ENCODE results near the gene FTMT. TPM values are rescaled to one million over a fixed set of nuclear protein-coding genes. Genes with fewer than 3 reads are reported as not detected.
"Not testable (repeated sequence)": the region's sequence is repeated elsewhere in the genome, so short reads cannot be mapped to it uniquely, and the experiment has no call there.

The FTMT gene
- total RNA-seq (2014; rRNA removed; shearing (Covaris generic)), result not detected in 2 replicates

DNA sequence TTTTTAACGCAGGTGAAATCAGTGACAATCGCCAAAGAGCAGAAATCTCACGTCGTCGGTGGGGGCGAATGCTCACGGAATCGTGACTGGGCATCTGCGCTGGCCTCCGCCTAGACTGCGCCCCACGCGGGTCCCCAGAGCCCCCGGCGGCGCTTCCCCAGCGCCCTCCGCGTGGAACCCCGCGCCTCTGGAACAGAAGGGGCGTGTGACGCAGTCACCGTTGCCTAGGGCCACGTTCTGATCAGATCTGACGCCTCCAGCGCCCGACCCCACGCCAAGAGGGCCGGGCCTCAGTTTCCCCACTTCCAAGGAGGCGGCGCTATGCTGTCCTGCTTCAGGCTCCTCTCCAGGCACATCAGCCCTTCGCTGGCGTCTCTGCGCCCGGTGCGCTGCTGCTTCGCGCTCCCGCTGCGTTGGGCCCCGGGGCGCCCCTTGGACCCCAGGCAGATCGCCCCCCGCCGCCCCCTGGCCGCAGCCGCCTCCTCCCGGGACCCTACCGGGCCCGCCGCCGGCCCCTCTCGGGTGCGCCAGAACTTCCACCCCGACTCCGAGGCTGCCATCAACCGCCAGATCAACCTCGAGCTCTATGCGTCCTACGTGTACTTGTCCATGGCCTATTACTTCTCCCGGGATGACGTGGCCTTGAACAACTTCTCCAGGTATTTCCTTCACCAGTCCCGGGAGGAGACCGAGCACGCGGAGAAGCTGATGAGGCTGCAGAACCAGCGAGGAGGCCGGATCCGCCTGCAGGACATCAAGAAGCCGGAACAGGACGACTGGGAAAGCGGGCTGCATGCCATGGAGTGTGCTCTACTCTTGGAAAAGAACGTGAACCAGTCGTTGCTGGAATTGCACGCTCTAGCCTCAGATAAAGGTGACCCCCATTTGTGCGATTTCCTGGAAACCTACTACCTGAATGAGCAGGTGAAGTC is at the start of gene FTMT:
FTMT (plus strand) TSS at position 240 of the 932 bp plus-strand sequence; CDS start at position 322, 82 bp downstream.
- H3K27me3 ChIP-seq, result peaks cover 10% of the 10 kb centered on the region
- no peak within 1 kb of the TSS for H3K27ac ChIP-seq
- H3K4me3 ChIP-seq, result no peak within 1 kb of the TSS
- no peak for DNase-seq
- H3K9me3 ChIP-seq (replicated peaks), result 0 out of 2 replicates have a peak, but pooled peaks cover 2% of the 10 kb centered on the region
- H3K4me1 ChIP-seq, result no peaks in the 10 kb centered on the region
- no peaks in the 10 kb centered on the region for H3K36me3 ChIP-seq

DNA sequence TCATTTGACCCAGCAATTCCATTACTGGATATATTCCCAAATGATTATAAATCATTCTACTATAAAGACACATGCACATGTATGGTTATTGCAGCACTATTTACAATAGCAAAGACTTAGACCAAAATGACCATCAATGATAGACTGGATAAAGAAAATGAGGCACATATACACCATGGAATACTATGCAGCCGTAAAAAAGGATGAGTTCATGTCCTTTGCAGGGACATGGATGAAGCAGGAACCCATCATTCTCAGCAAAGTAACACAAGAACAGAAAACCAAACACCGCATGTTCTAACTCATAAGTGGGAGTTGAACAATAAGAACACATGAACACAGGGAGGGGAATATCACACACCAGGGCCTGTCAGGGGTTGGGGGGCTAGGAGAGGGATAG is 46.4 kb upstream of the FTMT start:
- not testable (repeated sequence) for H3K4me3 ChIP-seq; DNase-seq; H3K27ac ChIP-seq; H3K27me3 ChIP-seq; H3K4me1 ChIP-seq; H3K36me3 ChIP-seq; H3K9me3 ChIP-seq (replicated peaks)

DNA sequence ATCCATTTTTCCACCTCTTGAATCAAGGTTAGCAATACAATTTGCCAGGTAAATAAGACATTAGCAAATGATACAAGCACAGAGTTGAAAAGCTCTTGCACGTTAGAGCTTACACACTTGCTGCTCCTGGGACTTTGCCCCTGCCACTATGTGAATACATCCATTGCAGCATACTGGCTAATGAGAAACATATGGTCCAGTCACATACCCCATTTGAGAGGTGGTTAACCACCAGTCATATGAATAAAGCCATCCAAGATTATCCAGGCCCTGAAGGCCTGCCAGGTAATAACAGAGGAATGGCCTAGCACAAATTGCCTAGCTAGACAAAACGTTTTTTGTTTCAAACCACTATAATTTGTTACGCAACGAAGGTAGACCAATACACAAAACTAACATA is 45.8 kb upstream of the FTMT start:
- DNase-seq, result no peak
- H3K9me3 ChIP-seq (replicated peaks), result no peaks in the 10 kb centered on the region
- no peaks in the 10 kb centered on the region for H3K4me1 ChIP-seq
- no peaks in the 10 kb centered on the region for H3K27me3 ChIP-seq
- H3K36me3 ChIP-seq, result no peaks in the 10 kb centered on the region
- no peak overlapping the region for H3K27ac ChIP-seq
- no peak overlapping the region for H3K4me3 ChIP-seq

DNA sequence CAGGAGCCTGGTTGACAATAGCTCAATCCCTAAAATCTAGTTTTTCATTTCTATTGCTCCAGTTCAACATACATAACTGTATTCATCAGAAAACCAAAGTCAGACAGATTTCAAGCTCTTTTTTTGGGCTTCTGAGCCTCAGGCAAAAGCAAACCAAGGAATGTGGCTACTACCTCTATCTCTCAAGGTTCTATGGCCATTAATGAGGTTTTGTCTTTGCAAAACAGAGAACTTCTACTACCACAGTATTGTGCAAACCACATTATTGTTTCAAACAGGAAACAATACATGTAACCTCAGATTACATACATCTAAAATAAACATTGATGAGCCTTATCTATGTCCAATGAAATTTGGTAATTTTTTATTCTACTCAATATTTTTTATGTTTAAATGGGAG is 35.5 kb upstream of the FTMT start:
- Histone ChIP-seq H3K27ac (no peak overlapping the region), H3K9me3 (replicated peaks) (no peaks in the 10 kb centered on the region), H3K27me3 (peaks cover 6% of the 10 kb centered on the region; the same call in 1 of the 2 replicates), H3K36me3 (no peaks in the 10 kb centered on the region), H3K4me3 (no peak overlapping the region), H3K4me1 (no peaks in the 10 kb centered on the region)
- DNase-seq, result no peak

DNA sequence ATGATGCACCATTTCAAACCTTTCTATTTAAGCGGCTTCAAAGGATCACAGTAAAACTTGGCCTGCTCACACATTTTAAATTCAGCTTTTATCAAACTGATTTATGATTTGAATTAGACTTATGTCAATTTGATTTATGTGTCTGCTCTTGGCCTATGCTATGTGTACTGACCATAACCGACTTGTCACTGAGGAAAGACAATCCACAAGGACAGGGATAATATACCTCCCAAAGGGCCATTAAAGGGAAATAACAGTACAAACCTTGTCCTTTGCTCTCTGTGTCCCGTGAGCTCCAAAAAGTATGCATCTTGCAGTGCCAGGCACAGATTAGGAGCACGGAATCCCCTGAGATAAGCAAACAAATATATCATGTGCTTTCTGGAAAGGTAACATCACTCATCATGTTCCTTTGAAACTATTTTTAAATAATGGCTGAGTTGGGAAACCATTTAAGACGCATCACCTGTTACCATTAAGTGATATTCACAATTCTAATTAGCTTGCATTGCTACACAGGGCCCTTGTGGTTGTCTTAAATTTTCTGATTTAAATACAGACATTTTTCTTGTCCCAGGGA is 31.9 kb upstream of the FTMT start:
- H3K27me3 ChIP-seq, result peaks cover 6% of the 10 kb centered on the region; the same call in 1 of the 2 replicates
- no peaks in the 10 kb centered on the region for H3K36me3 ChIP-seq
- no peak for DNase-seq
- no peaks in the 10 kb centered on the region for H3K9me3 ChIP-seq (replicated peaks)
- H3K4me3 ChIP-seq, result no peak overlapping the region
- H3K27ac ChIP-seq, result no peak overlapping the region
- H3K4me1 ChIP-seq, result no peaks in the 10 kb centered on the region

DNA sequence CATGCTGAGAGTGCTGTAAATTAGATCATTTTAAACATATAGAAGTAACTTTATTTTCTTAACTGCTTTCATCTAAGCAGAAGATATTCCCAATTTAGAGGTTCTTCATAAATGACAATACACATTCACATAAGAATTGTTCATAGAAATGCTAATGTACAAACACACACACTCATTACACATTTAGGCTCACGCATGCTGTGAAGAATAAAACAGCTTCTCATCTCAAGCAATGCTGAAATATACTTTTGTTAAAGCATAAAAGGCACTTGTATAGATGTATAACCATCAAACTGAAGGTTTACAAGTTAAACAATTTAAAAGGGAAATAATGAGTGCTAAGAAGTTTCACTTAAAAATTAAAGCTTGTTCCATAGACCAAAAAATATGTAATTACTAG is 18.1 kb upstream of the FTMT start:
- H3K9me3 ChIP-seq (replicated peaks), result no peaks in the 10 kb centered on the region
- DNase-seq, result no peak
- H3K36me3 ChIP-seq, result no peaks in the 10 kb centered on the region

DNA sequence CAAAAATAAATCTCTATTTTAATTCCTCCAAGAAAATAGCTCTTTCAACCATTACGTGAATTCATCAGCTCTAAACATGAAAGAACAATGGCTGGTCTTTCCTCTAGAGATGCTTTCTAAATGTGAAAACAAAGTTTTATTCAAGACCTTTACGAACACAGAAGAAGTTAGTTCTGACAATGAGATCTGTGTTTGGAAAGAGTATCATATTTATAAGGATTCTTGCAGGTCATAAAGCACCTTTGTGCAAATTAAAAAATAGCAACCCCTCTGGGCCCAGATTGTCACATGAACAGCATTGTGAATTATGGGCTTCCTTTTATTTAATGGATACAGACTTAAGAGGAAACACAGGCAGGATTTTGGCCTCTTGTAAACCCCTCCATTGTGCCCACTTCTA is 17.7 kb upstream of the FTMT start:
- no peaks in the 10 kb centered on the region for H3K4me1 ChIP-seq
- no peak overlapping the region for H3K4me3 ChIP-seq
- H3K27ac ChIP-seq, result no peak overlapping the region
- H3K36me3 ChIP-seq, result no peaks in the 10 kb centered on the region
- H3K27me3 ChIP-seq, result 0 out of 2 replicates have a peak, but pooled peaks cover 4% of the 10 kb centered on the region
- H3K9me3 ChIP-seq (replicated peaks), result no peaks in the 10 kb centered on the region
- DNase-seq, result no peak

More for the DNA sequence above, 18.1 kb upstream of the FTMT start:
- H3K27me3 ChIP-seq, result 0 out of 2 replicates have a peak, but pooled peaks cover 4% of the 10 kb centered on the region
- no peak overlapping the region for H3K4me3 ChIP-seq
- H3K4me1 ChIP-seq, result no peaks in the 10 kb centered on the region
- no peak overlapping the region for H3K27ac ChIP-seq

DNA sequence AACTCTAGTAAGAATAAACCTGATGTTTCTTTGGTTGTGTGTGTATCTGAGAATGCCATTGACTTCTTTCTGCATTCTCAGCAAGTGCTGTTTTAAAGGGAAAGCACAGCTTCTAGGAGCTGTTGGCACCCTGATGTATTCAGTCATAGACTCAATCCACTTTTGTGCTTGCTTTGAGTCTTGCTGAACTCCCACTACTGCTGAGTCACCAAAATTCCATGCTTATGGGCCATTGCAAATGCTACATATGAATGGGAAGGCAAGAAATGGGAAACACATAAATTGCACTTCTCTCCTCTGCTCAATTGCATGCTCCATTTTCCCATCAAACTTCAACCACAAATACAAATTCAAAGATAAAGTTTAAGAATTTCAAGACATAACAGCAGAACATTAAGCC is 9.8 kb upstream of the FTMT start:
- no peak overlapping the region for H3K4me3 ChIP-seq
- no peaks in the 10 kb centered on the region for H3K9me3 ChIP-seq (replicated peaks)
- DNase-seq, result no peak
- no peak overlapping the region for H3K27ac ChIP-seq
- no peaks in the 10 kb centered on the region for H3K36me3 ChIP-seq
- no peaks in the 10 kb centered on the region for H3K4me1 ChIP-seq
- 0 out of 2 replicates have a peak, but pooled peaks cover 3% of the 10 kb centered on the region for H3K27me3 ChIP-seq

DNA sequence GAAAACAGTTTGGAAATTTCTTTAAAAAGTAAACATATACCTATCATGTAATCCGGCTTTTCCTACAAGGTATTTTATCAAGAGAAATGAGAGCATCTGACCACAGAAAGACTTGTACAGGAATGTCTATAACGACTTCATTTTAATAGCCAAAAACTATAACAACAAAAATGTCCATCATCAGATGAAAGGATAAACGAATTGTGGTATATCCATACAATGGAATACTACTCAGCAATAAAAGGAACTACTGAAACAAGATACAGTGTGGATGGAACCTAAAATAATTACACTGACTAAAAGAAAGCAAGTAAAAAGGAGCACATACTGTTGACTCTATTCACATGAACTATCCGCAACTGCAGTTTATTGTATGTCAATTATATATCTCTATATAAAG is 1.4 kb upstream of the FTMT start:
- DNase-seq, result no peak
- Histone ChIP-seq H3K27ac (no peak overlapping the region), H3K9me3 (replicated peaks) (0 out of 2 replicates have a peak, but pooled peaks cover 2% of the 10 kb centered on the region), H3K4me3 (no peak overlapping the region), H3K36me3 (no peaks in the 10 kb centered on the region), H3K27me3 (peaks cover under 1% of the 10 kb centered on the region; the same call in 1 of the 2 replicates), H3K4me1 (no peaks in the 10 kb centered on the region)

DNA sequence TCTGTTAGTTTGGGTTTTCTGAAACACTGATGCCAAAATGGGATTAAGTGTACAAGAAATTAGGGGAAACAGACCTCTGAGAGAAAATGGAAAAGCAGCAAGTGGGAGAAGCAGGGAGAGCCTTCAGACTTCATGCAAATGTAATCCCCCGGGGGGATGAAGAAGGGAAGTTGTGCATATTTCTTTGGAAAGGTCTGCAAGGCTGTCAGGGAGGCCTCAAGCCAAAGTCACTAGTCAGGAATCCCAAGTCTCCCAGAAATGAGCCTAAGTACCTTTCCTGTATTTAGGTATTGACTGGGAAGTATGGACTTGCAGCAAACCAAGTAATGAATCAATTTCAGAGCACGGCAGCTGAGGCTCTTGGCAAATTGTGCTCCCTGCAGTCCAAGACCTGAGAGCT is 2.2 kb downstream of the FTMT start:
- H3K4me1 ChIP-seq, result no peaks in the 10 kb centered on the region
- H3K27ac ChIP-seq, result no peak overlapping the region
- H3K36me3 ChIP-seq, result no peaks in the 10 kb centered on the region
- H3K4me3 ChIP-seq, result no peak overlapping the region
- H3K9me3 ChIP-seq (replicated peaks), result 0 out of 2 replicates have a peak, but pooled peaks cover 2% of the 10 kb centered on the region
- peaks cover 10% of the 10 kb centered on the region for H3K27me3 ChIP-seq
- DNase-seq, result no peak

DNA sequence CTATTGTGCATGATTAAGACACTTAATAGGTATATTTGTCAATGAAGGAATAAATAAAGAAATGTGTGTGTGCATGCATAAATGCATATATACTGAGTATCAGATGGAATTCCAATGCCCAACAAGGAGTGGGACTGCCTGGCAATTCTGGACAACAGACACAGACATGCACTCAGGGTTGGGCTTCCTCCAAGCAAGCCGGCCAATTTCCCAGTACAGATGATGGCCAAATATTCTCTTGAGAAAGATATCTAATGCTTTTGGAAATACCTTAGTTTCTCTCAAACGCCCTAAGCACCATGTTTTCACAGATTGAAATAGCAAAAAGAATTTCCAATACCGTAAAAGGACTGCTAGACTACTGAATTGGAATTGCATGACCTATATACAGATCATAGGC is 11.1 kb downstream of the FTMT start:
- no peak overlapping the region for H3K4me3 ChIP-seq
- no peak for DNase-seq
- no peaks in the 10 kb centered on the region for H3K4me1 ChIP-seq
- H3K27ac ChIP-seq, result no peak overlapping the region
- peaks cover 5% of the 10 kb centered on the region; the same call in 1 of the 2 replicates for H3K27me3 ChIP-seq
- no peaks in the 10 kb centered on the region for H3K9me3 ChIP-seq (replicated peaks)
- H3K36me3 ChIP-seq, result no peaks in the 10 kb centered on the region

DNA sequence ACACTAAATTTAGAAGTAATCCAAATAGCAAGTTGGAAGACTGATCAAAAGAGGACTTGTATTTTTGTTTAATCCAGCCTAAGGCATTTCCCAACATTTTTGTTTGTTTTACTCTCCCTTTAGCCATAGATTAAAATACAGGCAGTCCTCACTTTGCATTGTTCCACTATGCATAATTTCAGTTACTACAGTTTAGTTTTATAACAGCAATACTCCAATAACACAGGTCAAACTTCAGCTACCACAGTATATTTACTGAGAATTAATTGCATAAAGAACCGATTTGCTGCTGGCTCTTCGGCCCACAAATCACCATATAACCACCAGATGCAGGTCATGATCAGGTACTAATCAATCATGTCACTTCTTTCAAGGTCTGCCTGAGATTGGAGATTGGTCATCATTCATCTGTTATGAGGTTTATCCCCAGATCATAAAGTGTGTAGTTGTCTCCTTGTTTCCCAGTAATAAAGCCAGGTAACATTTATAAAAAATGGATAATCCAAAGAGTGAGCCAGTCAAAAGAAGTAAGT is 12.1 kb downstream of the FTMT start:
- no peaks in the 10 kb centered on the region for H3K9me3 ChIP-seq (replicated peaks)

DNA sequence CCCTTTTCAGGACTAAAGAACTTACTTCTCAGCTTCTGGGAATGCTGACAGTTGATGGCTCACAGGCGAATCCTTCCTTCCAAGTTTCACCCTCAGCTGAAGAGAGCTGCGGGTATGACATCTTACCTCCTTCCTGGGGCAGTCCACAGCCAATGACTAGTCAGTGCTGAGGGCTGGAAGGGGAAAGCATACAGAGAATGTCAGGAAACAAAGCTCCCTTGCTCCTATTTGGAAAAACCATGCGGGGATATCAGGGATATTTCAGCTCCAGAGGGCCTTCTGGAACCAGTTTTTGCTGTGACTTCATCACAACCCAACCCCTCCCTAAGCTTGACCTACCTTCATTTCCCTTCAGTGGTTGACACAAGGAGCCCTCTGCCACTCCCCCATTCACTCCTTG is 15.7 kb downstream of the FTMT start:
- H3K4me1 ChIP-seq, result no peaks in the 10 kb centered on the region
- DNase-seq, result no peak
- H3K4me3 ChIP-seq, result no peak overlapping the region
- H3K9me3 ChIP-seq (replicated peaks), result no peaks in the 10 kb centered on the region
- no peak overlapping the region for H3K27ac ChIP-seq
- H3K27me3 ChIP-seq, result peaks cover 5% of the 10 kb centered on the region; the same call in 1 of the 2 replicates
- no peaks in the 10 kb centered on the region for H3K36me3 ChIP-seq

More for the DNA sequence above, 12.1 kb downstream of the FTMT start:
- Histone ChIP-seq H3K27ac (no peak overlapping the region), H3K36me3 (no peaks in the 10 kb centered on the region), H3K4me1 (no peaks in the 10 kb centered on the region), H3K4me3 (no peak overlapping the region), H3K27me3 (peaks cover 5% of the 10 kb centered on the region; the same call in 1 of the 2 replicates)
- DNase-seq, result no peak

DNA sequence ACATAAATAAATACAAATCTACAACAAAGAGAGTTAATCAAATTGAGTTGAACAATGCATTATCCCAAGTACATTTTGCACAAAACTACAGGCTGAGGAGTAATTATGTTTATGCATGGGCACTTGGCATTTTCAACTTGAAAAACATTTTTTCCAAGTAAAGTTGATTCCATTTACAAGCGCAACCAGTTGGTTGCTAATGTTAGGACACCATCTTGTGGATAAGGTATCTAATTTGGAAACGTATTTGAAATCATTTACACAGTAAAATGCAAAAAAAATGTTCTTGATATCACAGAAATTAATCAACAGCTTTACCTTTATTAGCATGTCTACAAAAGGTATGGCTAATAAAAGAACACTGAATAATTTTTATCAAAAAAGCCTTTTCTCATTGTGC is 18.8 kb downstream of the FTMT start:
- no peak for DNase-seq
- Histone ChIP-seq H3K27ac (no peak overlapping the region), H3K4me3 (no peak overlapping the region), H3K27me3 (no peaks in the 10 kb centered on the region), H3K36me3 (no peaks in the 10 kb centered on the region), H3K4me1 (no peaks in the 10 kb centered on the region), H3K9me3 (replicated peaks) (no peaks in the 10 kb centered on the region)

DNA sequence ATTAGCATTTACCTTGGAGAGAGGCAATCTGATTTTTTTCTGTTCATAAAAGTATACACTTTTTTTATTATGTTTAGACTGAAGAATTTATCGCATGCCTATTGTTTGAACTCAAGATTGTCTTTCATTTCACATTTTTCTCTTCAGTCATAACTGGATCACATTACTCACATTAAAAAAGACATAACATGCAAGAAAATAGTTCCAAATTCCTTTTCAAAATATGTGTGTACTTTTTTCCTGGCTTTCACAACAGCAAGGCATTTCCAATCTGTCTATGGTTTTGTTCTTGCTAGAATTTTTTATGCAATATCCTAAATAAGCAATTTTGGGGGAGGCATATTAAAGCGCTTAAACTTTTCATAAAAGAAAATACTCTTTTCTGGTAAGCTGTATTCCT is 21.2 kb downstream of the FTMT start:
- no peaks in the 10 kb centered on the region for H3K4me1 ChIP-seq
- H3K36me3 ChIP-seq, result no peaks in the 10 kb centered on the region
- H3K27me3 ChIP-seq, result no peaks in the 10 kb centered on the region
- DNase-seq, result no peak
- H3K9me3 ChIP-seq (replicated peaks), result no peaks in the 10 kb centered on the region
- H3K4me3 ChIP-seq, result no peak overlapping the region
- no peak overlapping the region for H3K27ac ChIP-seq

Measured in SJCRH30 (cell line).